ENCODE results near the gene PCGF5. TPM values are rescaled to one million over a fixed set of nuclear protein-coding genes. Genes with fewer than 3 reads are reported as not detected.

The PCGF5 gene
- total and polyA plus RNA-seq, 11 donors, result 54.2 to 90.7 (median 85.6) TPM

- TF ChIP-seq, protein P1, sequence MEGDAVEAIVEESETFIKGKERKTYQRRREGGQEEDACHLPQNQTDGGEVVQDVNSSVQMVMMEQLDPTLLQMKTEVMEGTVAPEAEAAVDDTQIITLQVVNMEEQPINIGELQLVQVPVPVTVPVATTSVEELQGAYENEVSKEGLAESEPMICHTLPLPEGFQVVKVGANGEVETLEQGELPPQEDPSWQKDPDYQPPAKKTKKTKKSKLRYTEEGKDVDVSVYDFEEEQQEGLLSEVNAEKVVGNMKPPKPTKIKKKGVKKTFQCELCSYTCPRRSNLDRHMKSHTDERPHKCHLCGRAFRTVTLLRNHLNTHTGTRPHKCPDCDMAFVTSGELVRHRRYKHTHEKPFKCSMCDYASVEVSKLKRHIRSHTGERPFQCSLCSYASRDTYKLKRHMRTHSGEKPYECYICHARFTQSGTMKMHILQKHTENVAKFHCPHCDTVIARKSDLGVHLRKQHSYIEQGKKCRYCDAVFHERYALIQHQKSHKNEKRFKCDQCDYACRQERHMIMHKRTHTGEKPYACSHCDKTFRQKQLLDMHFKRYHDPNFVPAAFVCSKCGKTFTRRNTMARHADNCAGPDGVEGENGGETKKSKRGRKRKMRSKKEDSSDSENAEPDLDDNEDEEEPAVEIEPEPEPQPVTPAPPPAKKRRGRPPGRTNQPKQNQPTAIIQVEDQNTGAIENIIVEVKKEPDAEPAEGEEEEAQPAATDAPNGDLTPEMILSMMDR (IDR thresholded peaks at IDR 0.05), result no peak
- no peak for TF ChIP-seq POLR2A (IDR thresholded peaks at IDR 0.05)
- Histone ChIP-seq H3K9me3 (no peaks in the 10 kb centered on the region), H3K36me3 (peaks cover 0 to 25% (median 13%) of the 10 kb centered on the region in 9 donors), H3K27ac (no peak overlapping the region), H3K4me3 (no peak overlapping the region), H3K27me3 (no peaks in the 10 kb centered on the region), H3K4me1 (peaks cover 0 to 41% (median 10%) of the 10 kb centered on the region in 12 donors)
- ATAC-seq (no peak), DNase-seq (no peak)
- intact Hi-C loops (cut with DNase I), result loop anchor here in 2 of 10 donors (10.0 kb wide), 2 partner anchors 65 to 135 kb away; no protein-coding TSS in a partner anchor
- WGBS, 4 donors, result 42 to 77% (median 52%) methylated on average over 1 of the region's 1 CpG
Measured at GRCh38 chr10:91229683-91230082, 9.2 kb downstream of the PCGF5 start.

GRCh38 chr10:91238191-91238590 is 17.7 kb downstream of the PCGF5 start:
- H3K4me1 ChIP-seq, result peaks cover 0 to 19% (median 2%) of the 10 kb centered on the region in 12 donors
- H3K9me3 ChIP-seq, result no peaks in the 10 kb centered on the region
- no peak for ATAC-seq
- no peak overlapping the region for H3K4me3 ChIP-seq
- no peak for DNase-seq
- no peaks in the 10 kb centered on the region for H3K27me3 ChIP-seq
- TF ChIP-seq, protein P1 (IDR thresholded peaks at IDR 0.05), result no peak
- no peak for TF ChIP-seq POLR2A (IDR thresholded peaks at IDR 0.05)
- WGBS, 4 donors, result 69 to 90% (median 86%) methylated on average over 1 of the region's 1 CpG
- H3K36me3 ChIP-seq, result peaks cover 0 to 20% (median 0%) of the 10 kb centered on the region in 9 donors
- H3K27ac ChIP-seq, result no peak overlapping the region
- intact Hi-C loops (cut with DNase I), result loop anchor here in 1 of 10 donors (10.0 kb wide), 1 partner anchor 143 kb away; no protein-coding TSS in a partner anchor

- DNase-seq, result no peak
- Histone ChIP-seq H3K27me3 (no peaks in the 10 kb centered on the region), H3K27ac (no peak overlapping the region), H3K4me1 (peaks cover 0 to 18% (median 2%) of the 10 kb centered on the region in 12 donors), H3K9me3 (no peaks in the 10 kb centered on the region), H3K36me3 (peaks cover 0 to 20% (median 0%) of the 10 kb centered on the region in 9 donors), H3K4me3 (no peak overlapping the region)
- 74 to 90% (median 86%) methylated on average over 1 of the region's 1 CpG for WGBS, 4 donors
- no peak for ATAC-seq
- intact Hi-C loops (cut with DNase I), result loop anchor here in 2 of 10 donors (10.0 kb wide), 2 partner anchors 145 to 205 kb away; no protein-coding TSS in a partner anchor
- TF ChIP-seq POLR2A (IDR thresholded peaks at IDR 0.05), result no peak
- TF ChIP-seq, protein P1 (IDR thresholded peaks at IDR 0.05), result no peak
Measured at GRCh38 chr10:91239789-91240188, 19.3 kb downstream of the PCGF5 start.

- Histone ChIP-seq H3K4me3 (no peak overlapping the region), H3K36me3 (peaks cover 0 to 20% (median 0%) of the 10 kb centered on the region in 9 donors), H3K4me1 (peaks cover 0 to 35% (median 8%) of the 10 kb centered on the region in 12 donors), H3K27me3 (no peaks in the 10 kb centered on the region), H3K9me3 (no peaks in the 10 kb centered on the region), H3K27ac (no peak overlapping the region)
- WGBS, 4 donors, result 72 to 81% (median 76%) methylated on average over 2 of the region's 2 CpGs
- ATAC-seq (no peak), DNase-seq (no peak)
- intact Hi-C loops (cut with DNase I), result loop anchor here in 1 of 10 donors (10.0 kb wide), 1 partner anchor 208 kb away; no protein-coding TSS in a partner anchor
- TF ChIP-seq, protein P1 (IDR thresholded peaks at IDR 0.05), result no peak
- no peak for TF ChIP-seq POLR2A (IDR thresholded peaks at IDR 0.05)
Measured at GRCh38 chr10:91242940-91243339, 22.5 kb downstream of the PCGF5 start.

Measured in heart left ventricle (tissue), 16 donors.